COLO668 (cell line): Measurements from ENCODE around the gene TADA2B.

Experiments
- DNase-seq: peaks from one replicate; lab custom pipeline; 2025; ENCODE audit not compliant: unreplicated experiment; lab: John Stamatoyannopoulos, UW

TADA2B gene, protein sequence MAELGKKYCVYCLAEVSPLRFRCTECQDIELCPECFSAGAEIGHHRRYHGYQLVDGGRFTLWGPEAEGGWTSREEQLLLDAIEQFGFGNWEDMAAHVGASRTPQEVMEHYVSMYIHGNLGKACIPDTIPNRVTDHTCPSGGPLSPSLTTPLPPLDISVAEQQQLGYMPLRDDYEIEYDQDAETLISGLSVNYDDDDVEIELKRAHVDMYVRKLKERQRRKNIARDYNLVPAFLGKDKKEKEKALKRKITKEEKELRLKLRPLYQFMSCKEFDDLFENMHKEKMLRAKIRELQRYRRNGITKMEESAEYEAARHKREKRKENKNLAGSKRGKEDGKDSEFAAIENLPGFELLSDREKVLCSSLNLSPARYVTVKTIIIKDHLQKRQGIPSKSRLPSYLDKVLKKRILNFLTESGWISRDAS

GRCh38 chr4:7043284-7044136, at the start of gene TADA2B:
Gene TADA2B (plus strand): TSS chr4:7043372. CDS start chr4:7043580, 208 bp downstream.
- DNase-seq: peak; percentile 62

DNA sequence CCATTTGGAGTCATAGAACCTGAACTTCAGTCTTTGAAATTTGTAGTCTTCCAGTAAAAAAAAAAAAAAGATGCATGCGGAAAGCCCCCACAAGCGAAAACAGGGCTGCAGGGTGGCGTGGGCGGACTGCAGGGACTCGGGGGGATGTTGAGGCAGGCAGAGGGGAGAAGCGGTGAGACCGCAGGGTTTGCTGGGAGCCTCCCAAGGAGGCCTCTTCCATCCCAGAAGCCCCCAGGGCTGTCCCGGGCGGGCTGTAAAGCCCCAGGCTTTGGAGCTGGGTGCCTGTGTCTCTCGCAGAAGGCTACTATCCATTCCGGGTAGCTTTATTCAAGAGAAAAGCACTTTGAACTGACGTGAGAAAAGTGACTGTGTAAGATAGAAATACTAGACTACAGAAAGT, 46.7 kb upstream of the TADA2B start:
- DNase-seq: no peak

GRCh38 chr4:6999172-7000086, 43.7 kb upstream of the TADA2B start:
- DNase-seq: no peak

GRCh38 chr4:7000421-7001176, 42.6 kb upstream of the TADA2B start:
- no peak for DNase-seq

DNA sequence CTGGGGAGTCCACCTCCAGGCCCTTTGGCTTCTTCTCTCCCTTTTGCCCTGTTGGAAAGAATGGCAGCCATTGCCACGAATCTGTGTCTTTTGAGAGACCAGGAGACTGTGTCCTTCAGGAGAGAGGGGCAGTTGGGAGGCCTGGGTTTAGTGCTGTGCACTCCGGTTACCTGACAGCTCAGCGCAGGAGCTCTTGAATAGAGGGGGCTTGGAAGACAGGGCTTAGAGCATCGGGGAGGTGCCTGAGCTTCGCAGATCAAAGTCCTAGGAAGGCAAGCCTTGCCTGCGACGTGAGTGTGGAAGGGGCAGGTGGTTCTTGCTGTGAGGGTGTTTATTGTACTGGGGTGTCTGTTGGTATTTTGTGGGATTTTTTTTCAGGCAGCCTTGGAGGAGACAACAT, 41.9 kb upstream of the TADA2B start:
- no peak for DNase-seq

- DNase-seq: no peak
Measured at GRCh38 chr4:7002336-7002735, 40.8 kb upstream of the TADA2B start.

GRCh38 chr4:7003176-7003878, 39.8 kb upstream of the TADA2B start:
- no peak for DNase-seq

DNA sequence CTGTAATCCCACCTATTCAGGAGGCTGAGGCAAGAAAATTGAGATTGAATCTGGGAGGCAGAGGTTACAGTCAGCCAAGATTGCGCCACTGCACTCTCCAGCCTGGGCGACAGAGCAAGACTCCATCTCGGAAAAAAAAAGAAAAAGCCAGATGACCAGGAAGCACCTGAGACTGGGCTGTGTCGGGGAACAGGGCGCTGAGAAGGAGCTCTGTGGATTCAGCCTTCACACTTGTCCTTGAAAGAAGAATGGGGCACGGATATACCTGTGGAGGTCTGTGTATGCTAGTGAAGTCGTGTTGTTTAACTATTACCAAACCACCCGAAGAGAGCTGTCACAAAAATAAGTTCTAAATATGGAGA, 39.3 kb upstream of the TADA2B start:
- DNase-seq: no peak

DNA sequence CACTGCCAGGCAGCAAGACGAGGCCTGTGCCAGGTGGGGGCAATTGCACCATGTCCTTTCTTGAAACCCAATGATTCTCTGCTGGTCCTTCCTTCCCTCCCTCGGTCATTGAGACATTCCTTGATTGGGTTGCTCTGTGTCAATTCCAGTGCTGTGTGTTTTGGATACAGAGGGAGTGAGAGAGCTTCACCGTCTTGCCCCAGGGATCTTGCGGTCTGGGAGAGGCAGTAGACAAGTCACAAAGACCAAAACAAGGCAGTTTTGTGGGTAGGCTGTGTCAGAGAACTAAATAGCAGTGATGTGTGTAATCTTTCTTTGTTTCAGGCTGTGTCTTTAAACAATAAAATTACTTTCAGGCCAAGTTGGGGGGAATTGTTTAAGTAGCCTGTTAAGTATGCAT, 38.8 kb upstream of the TADA2B start:
- no peak for DNase-seq

DNA sequence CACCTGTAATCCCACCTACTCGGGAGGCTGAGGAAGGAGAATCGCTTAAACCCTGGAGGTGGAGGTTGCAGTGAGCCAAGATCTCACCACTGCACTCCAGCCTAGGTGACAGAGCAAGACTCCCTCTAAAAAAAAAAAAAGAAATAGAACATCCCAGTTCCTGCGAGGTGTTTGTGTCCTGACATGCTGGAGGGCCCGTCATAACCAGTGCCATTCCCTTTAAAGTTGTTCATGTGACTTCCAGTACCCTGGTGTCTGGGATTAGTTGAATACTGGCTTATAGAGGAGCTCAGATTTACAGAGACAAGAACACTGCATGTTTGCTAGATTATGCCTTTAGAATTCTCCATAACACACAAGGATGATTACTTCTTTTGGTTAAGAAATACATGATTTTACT, 37.6 kb upstream of the TADA2B start:
- DNase-seq: no peak

DNA sequence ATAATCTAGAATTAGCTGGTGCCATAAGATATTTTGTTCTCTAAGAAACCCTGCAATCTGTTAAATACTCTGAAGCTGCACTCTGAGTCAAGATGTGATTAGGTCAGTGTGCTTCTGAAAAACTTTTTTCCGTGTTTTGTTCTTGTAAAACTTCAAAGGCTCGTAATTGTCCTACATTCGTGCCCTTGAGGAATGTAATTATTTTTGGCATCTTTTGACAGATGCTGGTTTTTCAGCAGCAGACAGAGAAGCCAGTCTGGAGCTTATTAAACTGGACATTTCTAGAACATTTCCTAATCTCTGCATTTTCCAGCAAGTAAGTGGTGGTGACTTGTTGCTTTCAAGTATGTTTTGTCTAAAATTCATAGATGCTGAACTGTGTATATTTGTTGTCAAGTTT, 36.8 kb upstream of the TADA2B start:
- no peak for DNase-seq

GRCh38 chr4:7007142-7007907, 35.8 kb upstream of the TADA2B start:
- no peak for DNase-seq

GRCh38 chr4:7007944-7008343, 35.2 kb upstream of the TADA2B start:
- no peak for DNase-seq

DNA sequence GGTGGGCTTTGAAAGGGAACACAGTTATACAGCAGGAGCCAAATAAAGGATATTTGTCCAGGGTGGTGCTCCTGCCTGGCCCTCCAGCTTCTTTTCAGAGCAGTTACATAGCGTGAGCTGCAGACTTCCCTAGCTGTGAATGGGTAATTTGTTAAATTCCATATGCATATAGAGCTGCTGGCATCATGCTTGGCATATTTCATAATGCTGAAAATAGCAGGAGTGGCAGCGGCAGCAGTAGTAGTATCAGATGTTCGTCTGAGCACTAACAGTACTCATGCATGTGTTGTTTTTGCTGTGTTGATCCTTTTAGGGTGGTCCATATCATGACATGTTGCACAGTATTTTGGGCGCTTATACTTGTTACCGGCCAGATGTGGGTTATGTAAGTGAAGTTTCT, 33.6 kb upstream of the TADA2B start:
- no peak for DNase-seq

GRCh38 chr4:7013175-7013574, 30.0 kb upstream of the TADA2B start:
- no peak for DNase-seq

DNA sequence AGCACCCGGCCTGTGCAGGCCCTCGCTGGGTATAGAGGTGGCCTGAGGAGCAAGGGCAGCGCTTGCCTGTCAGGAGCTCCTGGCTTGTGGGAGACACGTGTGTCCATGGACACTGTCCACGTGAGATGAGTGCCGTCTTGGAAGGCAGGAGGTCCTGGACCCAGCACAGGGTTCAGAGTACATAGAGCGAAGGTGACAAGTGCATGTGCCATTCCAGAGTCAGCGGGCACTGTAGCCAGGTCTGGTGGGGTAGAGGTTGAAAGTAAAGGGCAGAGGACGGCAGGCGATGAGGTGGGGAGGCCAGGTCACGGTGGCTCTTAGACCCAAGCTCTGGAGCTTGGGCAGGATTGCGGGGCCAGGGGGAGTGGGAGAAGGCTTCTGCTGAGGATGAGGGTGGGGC, 28.4 kb upstream of the TADA2B start:
- DNase-seq: no peak

DNA sequence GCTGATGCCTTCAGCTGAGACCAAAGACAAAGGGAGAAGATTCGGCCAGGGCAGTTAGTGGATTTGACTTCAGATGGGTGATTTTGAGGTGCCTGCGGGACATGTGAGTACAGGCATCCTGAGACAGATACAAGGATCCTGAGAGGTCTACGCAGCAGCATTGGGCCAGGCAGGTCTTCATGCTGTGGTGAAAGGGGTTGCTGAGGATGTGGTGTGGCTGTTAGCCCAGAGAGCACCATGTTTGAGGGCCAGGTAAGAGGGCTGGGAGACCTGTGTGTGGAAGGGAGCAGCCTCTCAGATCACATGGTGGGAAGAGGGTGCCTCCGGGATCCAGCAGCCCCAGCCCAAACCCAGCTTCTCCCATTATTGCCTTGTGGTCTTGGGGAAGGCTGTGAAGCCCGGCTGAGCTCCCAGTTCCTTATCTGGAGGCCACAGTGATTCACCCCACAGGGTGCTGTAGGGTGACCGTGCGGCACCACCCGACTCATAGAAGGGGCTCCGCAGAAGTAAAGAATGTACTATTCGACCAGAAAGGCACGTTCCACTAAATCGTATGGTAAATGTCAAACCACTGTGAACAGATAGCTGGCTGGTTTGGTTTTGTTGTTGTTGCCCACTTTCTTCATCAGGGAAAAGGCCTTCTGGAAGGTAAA, 27.7 kb upstream of the TADA2B start:
- no peak for DNase-seq

GRCh38 chr4:7016086-7016485, 27.1 kb upstream of the TADA2B start:
- no peak for DNase-seq

- DNase-seq: no peak
Measured at GRCh38 chr4:7016512-7016911, 26.7 kb upstream of the TADA2B start.
